H9 (cell line): ENCODE results near the gene NUDT8. TPM values are rescaled to one million over a fixed set of nuclear protein-coding genes. Genes with fewer than 3 reads are reported as not detected.

ENCODE experiments used
- DNase-seq: peaks from one replicate; pipeline ENCODE4 v3.0.0-alpha.2; 2017
- H2AFZ ChIP-seq: one replicate; pipeline ENCODE4 v1.6.1; 2013; ENCODE audit warnings: mild to moderate bottlenecking, low read length, control low read depth, moderate library complexity
- H2AK5ac ChIP-seq: 2 replicates; pipeline ENCODE4 v1.6.1; 2013; ENCODE audit warnings: low read length, control low read depth, mixed read lengths; ENCODE audit not compliant: insufficient read length
- H2BK120ac ChIP-seq: one replicate; pipeline ENCODE4 v1.6.1; 2013; ENCODE audit warnings: low read depth, mild to moderate bottlenecking, low read length, control low read depth, inconsistent platforms; ENCODE audit not compliant: poor library complexity, severe bottlenecking
- H2BK12ac ChIP-seq: 2 replicates; pipeline ENCODE4 v1.6.1; 2013; ENCODE audit warnings: low read length, control low read depth, mixed read lengths, low read depth; ENCODE audit not compliant: insufficient read length
- H2BK15ac ChIP-seq: 2 replicates; pipeline ENCODE4 v1.6.1; 2013; ENCODE audit warnings: low read depth, low read length, control low read depth
- H2BK20ac ChIP-seq: one replicate; pipeline ENCODE4 v1.6.1; 2013; ENCODE audit warnings: low read depth, mild to moderate bottlenecking, low read length, control low read depth, inconsistent platforms; ENCODE audit not compliant: poor library complexity, severe bottlenecking
- H2BK5ac ChIP-seq: 2 replicates; pipeline ENCODE4 v1.6.1; 2013; ENCODE audit warnings: low read length, control low read depth, mixed read lengths; ENCODE audit not compliant: insufficient read length
- H3K14ac ChIP-seq: 2 replicates; pipeline ENCODE4 v1.6.1; 2013; ENCODE audit warnings: low read length, control low read depth; ENCODE audit not compliant: insufficient read depth
- H3K18ac ChIP-seq: 2 replicates; pipeline ENCODE4 v1.6.1; 2013; ENCODE audit warnings: low read depth, mild to moderate bottlenecking, mixed read lengths, low read length, control low read depth; ENCODE audit not compliant: insufficient read length
- H3K23ac ChIP-seq: 2 replicates; pipeline ENCODE4 v1.6.1; 2013; ENCODE audit warnings: low read length, control low read depth, mixed read lengths, low read depth; ENCODE audit not compliant: insufficient read length
- H3K23me2 ChIP-seq: 2 replicates; pipeline ENCODE4 v1.6.1; 2013; ENCODE audit warnings: low read depth, mild to moderate bottlenecking, mixed read lengths, low read length, control low read depth; ENCODE audit not compliant: insufficient read length, poor library complexity, severe bottlenecking
- H3K27ac ChIP-seq: 2 replicates; pipeline ENCODE4 v1.5.1; 2013; ENCODE audit warnings: low read length, control low read depth, mixed read lengths, low read depth; ENCODE audit not compliant: insufficient read length
- H3K27me3 ChIP-seq: 2 replicates; pipeline ENCODE4 v1.6.1; 2013; ENCODE audit warnings: low read length, control low read depth, inconsistent platforms; ENCODE audit not compliant: insufficient read depth
- H3K4ac ChIP-seq: 2 replicates; pipeline ENCODE4 v1.6.1; 2013; ENCODE audit warnings: low read depth, mild to moderate bottlenecking, control low read depth, inconsistent platforms, low read length, moderate library complexity
- H3K4me1 ChIP-seq: 2 replicates; pipeline ENCODE4 v1.6.1; 2013; ENCODE audit warnings: low read length, control low read depth, inconsistent platforms; ENCODE audit not compliant: insufficient read depth
- H3K4me2 ChIP-seq: 2 replicates; pipeline ENCODE4 v1.6.1; 2013; ENCODE audit warnings: low read length, control low read depth, mixed read lengths; ENCODE audit not compliant: insufficient read length, insufficient read depth
- H3K56ac ChIP-seq: 2 replicates; pipeline ENCODE4 v1.6.1; 2013; ENCODE audit warnings: low read depth, mild to moderate bottlenecking, mixed read lengths, low read length, control low read depth; ENCODE audit not compliant: insufficient read length
- H3K79me1 ChIP-seq: 2 replicates; pipeline ENCODE4 v1.6.1; 2013; ENCODE audit warnings: low read depth, mild to moderate bottlenecking, moderate library complexity, low read length, control low read depth, inconsistent platforms; ENCODE audit not compliant: insufficient read depth, poor library complexity, severe bottlenecking
- H3K79me2 ChIP-seq: 2 replicates; pipeline ENCODE4 v1.6.1; 2013; ENCODE audit warnings: low read length, control low read depth, inconsistent platforms; ENCODE audit not compliant: insufficient read depth
- H3K9ac ChIP-seq: 2 replicates; pipeline ENCODE4 v1.6.1; 2013; ENCODE audit warnings: low read length, control low read depth, mixed read lengths; ENCODE audit not compliant: insufficient read length; ENCODE audit errors: extremely low read depth
- H3K9me3 ChIP-seq: one replicate; pipeline ENCODE4 v1.6.1; 2013; ENCODE audit warnings: low read depth, low read length, inconsistent platforms; ENCODE audit not compliant: control insufficient read depth
- H3T11ph ChIP-seq: one replicate; pipeline ENCODE4 v1.6.1; 2013; ENCODE audit warnings: mild to moderate bottlenecking, low read length, control low read depth, inconsistent platforms
- H4K20me1 ChIP-seq: one replicate; pipeline ENCODE4 v1.6.1; 2013; ENCODE audit not compliant: control insufficient read depth, insufficient read length, insufficient read depth
- H4K5ac ChIP-seq: 2 replicates; pipeline ENCODE4 v1.6.1; 2013; ENCODE audit warnings: low read depth, mild to moderate bottlenecking, mixed read lengths, low read length, control low read depth; ENCODE audit not compliant: insufficient read length
- H4K8ac ChIP-seq: replicated peaks from 2 replicates; pipeline ENCODE4 v1.6.1; 2013; ENCODE audit warnings: low read length, control low read depth, mixed read lengths, low read depth; ENCODE audit not compliant: insufficient read length
- H4K91ac ChIP-seq: 2 replicates; pipeline ENCODE4 v1.6.1; 2013; ENCODE audit warnings: low read depth, mild to moderate bottlenecking, moderate library complexity, mixed read lengths, low read length, control low read depth; ENCODE audit not compliant: insufficient read length
- H3K27ac Mint-ChIP-seq, 3 experiments: 2 replicates in 2 of 3; 3 replicates in 1 of 3; pipeline ENCODE4 v1.8.0; 2020 to 2021; ENCODE audit warnings: mixed read lengths in 3 of 3, mild to moderate bottlenecking in 1 of 3, moderate library complexity in 1 of 3
- H3K27me3 Mint-ChIP-seq: 2 replicates; pipeline ENCODE4 v1.8.0; 2021; ENCODE audit warnings: low read depth, mild to moderate bottlenecking, moderate library complexity, mixed read lengths
- H3K36me3 Mint-ChIP-seq, 3 experiments: 2 replicates in 2 of 3; 3 replicates in 1 of 3; pipeline ENCODE4 v1.8.0; 2020 to 2021; ENCODE audit warnings: low read depth in 3 of 3, mixed read lengths in 3 of 3; ENCODE audit not compliant: insufficient read depth in 1 of 3
- H3K4me1 Mint-ChIP-seq, 2 experiments: 2 replicates each; pipeline ENCODE4 v1.8.0; 2020; ENCODE audit warnings: mixed read lengths in 2 of 2
- H3K4me3 Mint-ChIP-seq, 2 experiments: 2 replicates in 1 of 2; 3 replicates in 1 of 2; pipeline ENCODE4 v1.8.0; 2020 to 2021; ENCODE audit warnings: mild to moderate bottlenecking in 2 of 2, mixed read lengths in 2 of 2, moderate library complexity in 1 of 2
- H3K9me3 Mint-ChIP-seq, 2 experiments: 2 replicates in 1 of 2; 3 replicates in 1 of 2; pipeline ENCODE4 v1.8.0; 2020; ENCODE audit warnings: mild to moderate bottlenecking in 2 of 2, mixed read lengths in 2 of 2, moderate library complexity in 1 of 2
- CTCF ChIP-seq: fragments of 200-600 bp; sonication (generic); conservative IDR thresholded peaks from 3 replicates; pipeline ENCODE4 v1.8.0; 2021; ENCODE audit warnings: antibody characterized with exemption, mild to moderate bottlenecking
- WGBS: extraction: QIAGEN DNeasy Blood & Tissue Kit; methylation state at CpG from one replicate; pipeline ENCODE4 v1.1.7; 2013; ENCODE audit warnings: missing lambda C conversion rate, low lambda C conversion rate, mixed read lengths; ENCODE audit not compliant: insufficient read length; ENCODE audit errors: extremely low coverage; 5-methylcytosine and 5-hydroxymethylcytosine counted together
- total RNA-seq: library from RNA; stranded (reverse); gene quantifications from 2 replicates; pipeline ENCODE4 v1.2.1, GENCODE V29; 2021

NUDT8 gene
- total RNA-seq, 1 experiment from 2014 or later = 6.5 TPM

GRCh38 chr11:67645521-67646461 is 16.1 kb upstream of the NUDT8 start:
- H2BK5ac ChIP-seq = no peak overlapping the region
- no peak overlapping the region; a peak in 2 of 7 replicates for H3K27ac Mint-ChIP-seq
- H3K56ac ChIP-seq = no peak overlapping the region
- peak; percentile 56 for TF ChIP-seq CTCF
- no peak overlapping the region for H2AK5ac ChIP-seq
- no peak overlapping the region; a peak in 1 of 5 replicates for H3K4me3 Mint-ChIP-seq
- no peak overlapping the region for H2BK15ac ChIP-seq
- no peak overlapping the region for H2BK20ac ChIP-seq
- no peaks in the 10 kb centered on the region for H3K23me2 ChIP-seq
- no peak overlapping the region for H3K4ac ChIP-seq
- H3K14ac ChIP-seq = no peak overlapping the region
- no peak overlapping the region for H3K23ac ChIP-seq
- no peak overlapping the region for H3K4me2 ChIP-seq
- no CpG with 5 or more reads among the region's 24 CpGs for WGBS
- no peaks in the 10 kb centered on the region; a peak in 1 of 7 replicates for H3K36me3 Mint-ChIP-seq
- H3K18ac ChIP-seq = no peak overlapping the region
- no peak overlapping the region for H4K8ac ChIP-seq
- H4K91ac ChIP-seq = no peak overlapping the region
- peaks cover 2% of the 10 kb centered on the region; the same call in 1 of the 2 replicates for H3K27me3 ChIP-seq
- no peaks in the 10 kb centered on the region for H3K79me2 ChIP-seq
- H3K4me1 Mint-ChIP-seq = peaks cover 8 to 15% of the 10 kb centered on the region in 2 experiments
- H3K27ac ChIP-seq = no peak overlapping the region
- no peak overlapping the region for H4K5ac ChIP-seq
- no peak overlapping the region for H3K9ac ChIP-seq
- no peaks in the 10 kb centered on the region for H4K20me1 ChIP-seq
- DNase-seq = peak; percentile 65
- no peak overlapping the region for H2BK12ac ChIP-seq
- peaks cover 0 to 3% of the 10 kb centered on the region in 2 experiments; a peak in 3 of 5 replicates for H3K9me3 Mint-ChIP-seq
- peaks cover 33% of the 10 kb centered on the region for H3K27me3 Mint-ChIP-seq
- H2AFZ ChIP-seq = no peak overlapping the region
- H3K4me1 ChIP-seq = no peaks in the 10 kb centered on the region
- H3K79me1 ChIP-seq = no peaks in the 10 kb centered on the region
- H3K9me3 ChIP-seq = no peaks in the 10 kb centered on the region
- H3T11ph ChIP-seq = no peak overlapping the region
- no peak overlapping the region for H2BK120ac ChIP-seq
